SIG-M5 treated with dmso at 0.1 percent for 504 hours (cell line): ENCODE results near the gene FAM3C.

ENCODE experiments used
- DNase-seq: peaks from one replicate; lab custom pipeline; 2025; ENCODE audit not compliant: unreplicated experiment; lab: John Stamatoyannopoulos, UW

Gene FAM3C

DNA sequence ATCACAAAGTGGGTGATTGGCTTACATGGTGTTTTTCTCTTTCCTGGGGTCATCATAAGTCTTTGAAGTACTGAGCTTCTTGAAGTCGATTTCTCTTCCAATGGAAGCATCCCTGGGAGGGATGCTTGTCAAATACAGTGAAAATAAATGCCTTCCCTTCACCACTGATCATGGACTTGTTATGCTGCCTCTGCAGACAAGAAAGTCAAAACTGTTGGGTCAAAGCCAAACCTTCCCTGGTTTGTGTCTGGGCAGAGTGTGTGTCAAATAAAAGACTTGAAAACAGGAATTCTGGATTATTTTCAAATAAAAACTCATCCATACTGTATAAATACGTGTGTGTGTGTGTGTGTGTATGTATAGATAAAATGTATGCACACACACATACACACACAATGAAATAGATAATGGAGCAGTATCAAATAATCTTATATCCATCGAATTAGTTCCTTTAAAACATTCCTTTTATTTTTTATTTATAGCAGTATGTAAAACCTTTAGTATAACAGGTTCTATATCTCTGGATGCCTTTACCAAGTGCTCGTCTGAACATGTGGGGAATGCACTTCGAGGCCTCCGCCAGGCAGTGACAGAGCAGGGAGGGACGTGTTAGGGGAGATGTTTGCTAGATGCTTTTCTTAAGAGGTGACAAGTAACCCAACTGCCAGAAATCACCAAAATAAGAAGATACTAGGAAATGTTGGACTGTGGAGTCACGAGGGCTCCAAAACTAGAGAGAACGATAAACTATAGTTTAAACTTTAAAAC lies 94.5 kb downstream of the FAM3C start:
- no peak for DNase-seq

DNA sequence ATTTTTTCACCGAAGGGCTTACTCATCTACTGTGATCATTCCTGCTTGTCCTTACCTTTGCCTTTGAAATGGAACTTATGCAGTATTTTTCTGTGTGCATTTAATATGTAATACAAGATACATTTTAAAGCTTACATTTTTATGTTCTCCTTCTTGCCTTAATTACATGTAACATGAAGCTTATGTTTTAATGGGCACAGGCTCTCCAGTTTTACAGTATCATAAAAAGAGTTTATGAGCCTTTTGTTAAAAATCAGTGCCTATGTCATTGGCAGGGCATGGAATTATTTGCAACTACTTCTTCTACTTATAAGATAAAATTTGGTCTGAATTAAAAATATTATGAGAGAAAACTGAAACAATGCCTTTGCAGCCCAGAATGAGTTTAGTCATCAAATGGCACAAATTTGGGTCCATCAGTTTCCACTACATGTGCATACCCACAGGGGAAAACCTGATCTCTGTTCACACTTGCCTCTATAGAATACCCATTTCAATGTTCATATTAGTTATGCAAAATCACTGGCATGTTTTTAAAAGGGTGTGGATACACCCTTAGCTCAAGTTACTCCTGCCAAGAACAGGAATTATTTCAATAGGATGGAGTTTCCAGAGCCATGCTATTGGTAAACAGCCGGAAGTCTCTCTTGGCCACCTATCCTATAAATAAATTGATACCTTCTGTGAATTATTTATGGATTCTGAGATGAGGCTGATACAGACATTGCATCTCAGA lies 95.3 kb downstream of the FAM3C start:
- DNase-seq, result no peak
